Mesothelial cell of epicardium (in vitro differentiated cells): ENCODE measurements around the gene SPRED2. TPM values are rescaled to one million over a fixed set of nuclear protein-coding genes. Genes with fewer than 3 reads are reported as not detected.

Source experiments
- DNase-seq, 2 experiments: peaks; one replicate each; pipeline ENCODE4 v3.0.0; 2021; ENCODE audit warnings: low spot score in 2 of 2; ENCODE audit not compliant: unreplicated experiment in 2 of 2
- H3K27ac Mint-ChIP-seq: 2 replicates; pipeline ENCODE4 v1.8.0; 2021; ENCODE audit warnings: mixed read lengths
- H3K27me3 Mint-ChIP-seq: 2 replicates; pipeline ENCODE4 v1.8.0; 2021; ENCODE audit warnings: low read depth, mixed read lengths
- H3K36me3 Mint-ChIP-seq: 2 replicates; pipeline ENCODE4 v1.8.0; 2021; ENCODE audit warnings: mixed read lengths
- H3K4me1 Mint-ChIP-seq: 2 replicates; pipeline ENCODE4 v1.8.0; 2021; ENCODE audit warnings: mixed read lengths
- H3K4me3 Mint-ChIP-seq: 2 replicates; pipeline ENCODE4 v1.8.0; 2021; ENCODE audit warnings: mild to moderate bottlenecking, moderate library complexity, mixed read lengths
- H3K9me3 Mint-ChIP-seq: 2 replicates; pipeline ENCODE4 v1.8.0; 2021; ENCODE audit warnings: mixed read lengths
- total RNA-seq: library from RNA; stranded (reverse); gene quantifications from 3 replicates; pipeline ENCODE4 v1.2.1, GENCODE V29; 2021
- TF ChIP-seq, protein P1 (sequence below): fragments of 200-600 bp; sonication (generic); IDR thresholded peaks from one replicate; pipeline ENCODE4 v1.5.0; 2021; ENCODE audit warnings: antibody characterized with exemption; ENCODE audit not compliant: unreplicated experiment

Gene SPRED2
- total RNA-seq, 1 donor from 2014 or later, result 31.5 TPM

DNA sequence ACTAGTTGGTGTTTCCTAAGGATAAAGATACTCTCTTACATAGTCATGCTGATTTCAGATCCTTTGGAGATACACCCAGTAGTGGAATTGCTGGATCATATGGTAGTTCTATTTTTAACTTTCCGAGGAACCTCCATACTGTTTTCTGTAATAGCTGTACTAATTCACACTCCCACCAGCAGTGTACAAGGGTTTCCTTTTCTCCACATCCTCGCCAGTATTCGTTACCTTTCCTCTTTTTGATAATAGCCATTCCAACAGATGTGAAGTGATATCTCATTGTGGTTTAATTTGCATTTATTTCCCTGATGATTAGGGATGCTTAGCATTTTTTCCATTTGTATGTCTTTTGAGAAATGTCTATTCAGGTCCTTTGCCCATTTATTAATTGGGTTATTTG, 170.7 kb downstream of the SPRED2 start:
- H3K27me3 Mint-ChIP-seq, result no peaks in the 10 kb centered on the region
- no peaks in the 10 kb centered on the region for H3K9me3 Mint-ChIP-seq
- peaks cover 9% of the 10 kb centered on the region for H3K36me3 Mint-ChIP-seq
- TF ChIP-seq, protein P1, sequence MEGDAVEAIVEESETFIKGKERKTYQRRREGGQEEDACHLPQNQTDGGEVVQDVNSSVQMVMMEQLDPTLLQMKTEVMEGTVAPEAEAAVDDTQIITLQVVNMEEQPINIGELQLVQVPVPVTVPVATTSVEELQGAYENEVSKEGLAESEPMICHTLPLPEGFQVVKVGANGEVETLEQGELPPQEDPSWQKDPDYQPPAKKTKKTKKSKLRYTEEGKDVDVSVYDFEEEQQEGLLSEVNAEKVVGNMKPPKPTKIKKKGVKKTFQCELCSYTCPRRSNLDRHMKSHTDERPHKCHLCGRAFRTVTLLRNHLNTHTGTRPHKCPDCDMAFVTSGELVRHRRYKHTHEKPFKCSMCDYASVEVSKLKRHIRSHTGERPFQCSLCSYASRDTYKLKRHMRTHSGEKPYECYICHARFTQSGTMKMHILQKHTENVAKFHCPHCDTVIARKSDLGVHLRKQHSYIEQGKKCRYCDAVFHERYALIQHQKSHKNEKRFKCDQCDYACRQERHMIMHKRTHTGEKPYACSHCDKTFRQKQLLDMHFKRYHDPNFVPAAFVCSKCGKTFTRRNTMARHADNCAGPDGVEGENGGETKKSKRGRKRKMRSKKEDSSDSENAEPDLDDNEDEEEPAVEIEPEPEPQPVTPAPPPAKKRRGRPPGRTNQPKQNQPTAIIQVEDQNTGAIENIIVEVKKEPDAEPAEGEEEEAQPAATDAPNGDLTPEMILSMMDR, result no peak
- H3K4me1 Mint-ChIP-seq, result peaks cover 17% of the 10 kb centered on the region
- no peak for DNase-seq
- no peak overlapping the region for H3K27ac Mint-ChIP-seq
- no peak overlapping the region for H3K4me3 Mint-ChIP-seq

Other genes with a start within 250 kb of the SPRED2 start
- gene ACTR2, start 204.8 kb downstream of the SPRED2 start, total RNA-seq, result 166 to 171 TPM (median 169 TPM) in 3 replicates